Esophagus muscularis mucosa (tissue), 4 donors: ENCODE results near the gene KRT7. TPM values are rescaled to one million over a fixed set of nuclear protein-coding genes. Genes with fewer than 3 reads are reported as not detected.
A peak's percentile ranks its signal among the peaks of the same experiment; 100 is the strongest.

Experiments used
- DNase-seq: peaks from one replicate; pipeline ENCODE4 v3.0.0-alpha.2; 2017; ENCODE audit errors: extremely low spot score
- H3K27ac ChIP-seq, 4 donors: fragments of 200-600 bp; sonication (generic); replicated peaks in 1 of 4; 1 replicate in 3 of 4; 2 replicates in 1 of 4; pipeline ENCODE4 v1.5.1; 2016 to 2019; ENCODE audit warnings: mild to moderate bottlenecking in 1 of 4
- H3K27me3 ChIP-seq, 4 donors: fragments of 200-600 bp; sonication (generic); one replicate each; pipeline versions ENCODE4 v1.5.1 to v1.6.0; 2016 to 2019
- H3K36me3 ChIP-seq, 4 donors: fragments of 200-600 bp; sonication (generic); one replicate each; pipeline ENCODE4 v1.5.1; 2016 to 2019
- H3K4me1 ChIP-seq, 4 donors: fragments of 200-600 bp; sonication (generic); one replicate each; pipeline ENCODE4 v1.5.1; 2016 to 2019
- H3K4me3 ChIP-seq, 4 donors: fragments of 200-600 bp; sonication (generic); 1 replicate in 2 of 4; 2 replicates in 2 of 4; pipeline ENCODE4 v1.5.1; 2016 to 2019; ENCODE audit warnings: mild to moderate bottlenecking in 4 of 4, moderate library complexity in 1 of 4
- H3K9me3 ChIP-seq, 4 donors: fragments of 200-600 bp; sonication (generic); 1 replicate in 3 of 4; 2 replicates in 1 of 4; pipeline ENCODE4 v1.5.1; 2016 to 2019
- CTCF ChIP-seq, 3 experiments: fragments of 200-600 bp in 2 of 3; fragments of 450-650 bp in 1 of 3; sonication (generic) in 2 of 3; IDR thresholded peaks; one replicate each; pipeline ENCODE4 v1.5.1; 2017 to 2019; ENCODE audit warnings: antibody characterized with exemption in 3 of 3, mild to moderate bottlenecking in 2 of 3, moderate library complexity in 1 of 3
- EP300 ChIP-seq: sonication (generic); formaldehyde crosslinking; IDR thresholded peaks from one replicate; pipeline ENCODE4 v1.6.1; 2017; ENCODE audit warnings: antibody characterized with exemption
- POLR2A ChIP-seq: fragments of 450-650 bp; IDR thresholded peaks from one replicate; pipeline ENCODE4 v1.6.1; 2017; ENCODE audit warnings: antibody characterized with exemption, moderate library complexity, mild to moderate bottlenecking, low read depth
- POLR2AphosphoS5 ChIP-seq, 2 donors: sonication (generic); formaldehyde crosslinking; IDR thresholded peaks; one replicate each; pipeline ENCODE4 v1.6.1; 2017; ENCODE audit warnings: antibody characterized with exemption in 2 of 2
- WGBS: methylation state at CpG from one replicate; pipeline ENCODE4 v1.1.5; 2018; 5-methylcytosine and 5-hydroxymethylcytosine counted together
- intact Hi-C: fragments of 100-400 bp; cut with DNase I; formaldehyde crosslinking; loops from one replicate; pipeline ENCODE4 v1.15.1; 2023
- total RNA-seq, 4 donors: library from RNA; depleted of rRNA; stranded (reverse); fragments of >200 nt; gene quantifications; one replicate each; pipeline versions ENCODE4 v1.1.0 to v1.2.1, GENCODE V29; 2016

KRT7 gene
- total RNA-seq, 4 donors from 2014 or later = 0.83 to 8.4 (median 4.5) TPM

DNA sequence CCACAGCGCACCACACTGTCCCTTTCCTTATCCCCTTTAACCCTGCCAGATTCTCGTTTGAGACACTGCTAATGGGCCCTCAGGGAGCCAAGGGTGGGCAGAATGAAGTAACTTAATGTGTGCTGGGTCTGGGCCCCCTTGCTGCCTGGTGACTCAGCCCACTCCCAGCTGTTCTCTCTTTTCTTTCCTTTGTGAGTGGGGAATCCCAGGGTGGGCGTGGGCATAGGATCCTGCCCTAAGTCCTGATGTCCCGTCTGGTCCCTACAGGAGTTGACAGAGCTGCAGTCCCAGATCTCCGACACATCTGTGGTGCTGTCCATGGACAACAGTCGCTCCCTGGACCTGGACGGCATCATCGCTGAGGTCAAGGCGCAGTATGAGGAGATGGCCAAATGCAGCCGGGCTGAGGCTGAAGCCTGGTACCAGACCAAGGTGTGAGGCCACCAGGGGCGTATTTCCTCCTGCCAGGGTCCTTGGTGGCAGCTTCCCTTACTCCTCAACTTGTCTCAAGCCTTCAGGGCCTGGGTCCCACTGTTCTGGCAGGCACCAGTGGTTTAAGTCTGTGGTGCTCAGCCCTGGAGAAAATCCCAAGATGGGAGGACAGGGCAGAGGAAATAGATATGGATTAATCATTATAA, 8.3 kb downstream of the KRT7 start:
- peaks cover 12 to 29% (median 22%) of the 10 kb centered on the region in 4 donors for H3K4me1 ChIP-seq
- 77% methylated on average over 9 of the region's 11 CpGs for WGBS
- no peak overlapping the region for H3K27ac ChIP-seq
- TF ChIP-seq CTCF (IDR thresholded peaks at IDR 0.05) (no peak), POLR2A (no peak), POLR2AphosphoS5 (IDR thresholded peaks at IDR 0.05) (no peak), EP300 (no peak)
- H3K4me3 ChIP-seq = no peak overlapping the region
- no peak for DNase-seq
- no peaks in the 10 kb centered on the region for H3K27me3 ChIP-seq
- no peaks in the 10 kb centered on the region for H3K36me3 ChIP-seq
- H3K9me3 ChIP-seq = no peaks in the 10 kb centered on the region
- intact Hi-C loops = no loop called here

DNA sequence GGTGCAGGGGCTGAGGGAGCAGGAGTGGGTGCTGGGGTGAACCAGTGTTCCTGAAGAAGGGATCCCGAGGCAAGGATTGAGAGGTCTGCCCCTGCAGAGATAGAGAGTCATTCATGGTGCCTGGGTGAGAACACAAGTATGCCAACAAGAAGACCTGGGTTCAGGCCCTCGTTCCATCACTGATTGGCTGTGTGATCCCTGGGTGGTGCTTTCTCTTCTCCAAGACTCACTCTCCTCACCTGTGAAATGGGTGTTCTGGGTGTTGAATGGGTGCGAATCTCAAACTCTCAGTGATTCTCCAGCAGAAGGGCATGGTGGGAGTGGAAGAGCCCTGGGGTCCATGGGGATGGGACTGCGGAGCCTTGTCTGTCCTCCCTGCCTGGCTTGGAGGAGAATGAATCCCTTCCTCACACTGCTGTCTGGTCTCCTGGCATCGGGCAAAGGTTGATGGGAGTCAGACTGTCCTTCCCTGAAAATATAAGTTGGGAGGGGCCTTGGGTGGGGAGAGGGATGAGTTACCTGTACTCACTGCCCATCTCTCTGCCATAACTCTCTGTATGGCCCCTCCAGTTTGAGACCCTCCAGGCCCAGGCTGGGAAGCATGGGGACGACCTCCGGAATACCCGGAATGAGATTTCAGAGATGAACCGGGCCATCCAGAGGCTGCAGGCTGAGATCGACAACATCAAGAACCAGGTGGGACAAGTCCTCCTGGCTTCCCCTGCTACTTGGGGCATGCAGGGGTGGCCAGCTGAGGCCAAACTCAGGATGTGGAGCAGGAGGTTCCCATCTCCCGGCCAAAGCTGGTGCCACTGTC, 9.6 kb downstream of the KRT7 start:
- Histone ChIP-seq H3K4me1 (peaks cover 16 to 43% (median 33%) of the 10 kb centered on the region in 4 donors), H3K4me3 (no peak overlapping the region), H3K9me3 (no peaks in the 10 kb centered on the region), H3K36me3 (no peaks in the 10 kb centered on the region), H3K27me3 (peaks cover 0 to 3% (median 0%) of the 10 kb centered on the region in 4 donors), H3K27ac (no peak overlapping the region)
- intact Hi-C loops = no loop called here
- no peak for DNase-seq
- TF ChIP-seq POLR2AphosphoS5 (IDR thresholded peaks at IDR 0.05) (no peak), CTCF (IDR thresholded peaks at IDR 0.05) (no peak), EP300 (no peak), POLR2A (no peak)
- WGBS = 93% methylated on average over 7 of the region's 11 CpGs

- peaks cover 0 to 6% (median 0%) of the 10 kb centered on the region in 4 donors for H3K27me3 ChIP-seq
- peaks cover 16 to 50% (median 38%) of the 10 kb centered on the region in 4 donors for H3K4me1 ChIP-seq
- H3K9me3 ChIP-seq = no peaks in the 10 kb centered on the region
- intact Hi-C loops = no loop called here
- no peak for TF ChIP-seq POLR2A
- no peak for TF ChIP-seq EP300
- no peak for TF ChIP-seq CTCF (IDR thresholded peaks at IDR 0.05)
- TF ChIP-seq POLR2AphosphoS5 (IDR thresholded peaks at IDR 0.05) = no peak
- no peak for DNase-seq
- peak overlapping the region in 3 of 4 donors; percentile 33 to 65 (median 54) for H3K27ac ChIP-seq
- H3K36me3 ChIP-seq = no peaks in the 10 kb centered on the region
- H3K4me3 ChIP-seq = no peak overlapping the region
- WGBS = 70% methylated on average over 5 of the region's 5 CpGs
Measured at GRCh38 chr12:52243259-52243855, 10.3 kb downstream of the KRT7 start.

DNA sequence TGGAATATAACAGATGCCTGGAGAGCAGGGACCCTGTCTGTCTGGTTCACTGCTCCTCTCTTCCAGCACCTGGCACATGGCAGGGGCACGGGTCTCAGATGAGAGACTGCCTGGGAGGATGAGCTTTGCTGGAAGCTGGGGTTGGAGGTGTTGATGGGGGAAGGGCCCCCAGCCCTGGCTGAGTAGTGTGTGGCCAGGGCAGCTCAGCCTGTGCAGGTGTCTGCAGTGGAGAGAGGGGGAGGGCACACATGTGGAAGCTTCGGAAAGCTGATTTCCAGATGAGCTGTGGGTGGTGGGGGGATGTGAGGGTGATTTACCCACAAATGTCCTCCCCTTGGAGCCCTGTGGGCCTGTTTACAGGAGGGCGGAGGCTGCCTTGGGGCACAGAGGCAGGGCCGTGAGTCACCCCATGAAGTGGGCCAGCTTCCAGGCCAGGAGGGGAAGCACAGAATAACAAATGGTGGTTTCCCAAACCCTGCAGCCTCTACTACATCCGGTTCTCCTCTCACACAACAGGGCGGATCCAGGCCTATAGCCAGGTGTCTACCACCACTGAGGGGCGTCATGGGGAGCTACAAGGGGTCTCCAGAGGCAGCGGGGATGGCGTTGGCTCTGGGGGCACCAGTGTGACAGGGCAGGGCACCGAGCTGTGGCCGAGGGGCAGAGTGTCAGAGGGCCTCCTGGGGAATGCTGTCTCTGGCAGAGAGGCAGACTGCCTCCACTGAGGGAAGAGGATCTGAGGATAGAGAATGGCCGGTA, 11.0 kb downstream of the KRT7 start:
- Histone ChIP-seq H3K36me3 (no peaks in the 10 kb centered on the region), H3K4me3 (no peak overlapping the region), H3K27me3 (peaks cover 0 to 13% (median 0%) of the 10 kb centered on the region in 4 donors), H3K9me3 (no peaks in the 10 kb centered on the region), H3K4me1 (peaks cover 23 to 56% (median 45%) of the 10 kb centered on the region in 4 donors), H3K27ac (peak overlapping the region; percentile 33 to 65 (median 54))
- intact Hi-C loops = no loop called here
- no peak for DNase-seq
- 40% methylated on average over 3 of the region's 12 CpGs for WGBS
- no peak for TF ChIP-seq EP300
- TF ChIP-seq POLR2AphosphoS5 (IDR thresholded peaks at IDR 0.05) = peak; percentile 42 to 45
